GM21619 (cell line): Measurements from ENCODE around the gene TRMT2A.

Source experiments
- ATAC-seq: cut with Tn5 transposase; IDR thresholded peaks from one replicate; pipeline ENCODE4 v1.9.1; 2021; ENCODE audit not compliant: unreplicated experiment

The TRMT2A gene

DNA sequence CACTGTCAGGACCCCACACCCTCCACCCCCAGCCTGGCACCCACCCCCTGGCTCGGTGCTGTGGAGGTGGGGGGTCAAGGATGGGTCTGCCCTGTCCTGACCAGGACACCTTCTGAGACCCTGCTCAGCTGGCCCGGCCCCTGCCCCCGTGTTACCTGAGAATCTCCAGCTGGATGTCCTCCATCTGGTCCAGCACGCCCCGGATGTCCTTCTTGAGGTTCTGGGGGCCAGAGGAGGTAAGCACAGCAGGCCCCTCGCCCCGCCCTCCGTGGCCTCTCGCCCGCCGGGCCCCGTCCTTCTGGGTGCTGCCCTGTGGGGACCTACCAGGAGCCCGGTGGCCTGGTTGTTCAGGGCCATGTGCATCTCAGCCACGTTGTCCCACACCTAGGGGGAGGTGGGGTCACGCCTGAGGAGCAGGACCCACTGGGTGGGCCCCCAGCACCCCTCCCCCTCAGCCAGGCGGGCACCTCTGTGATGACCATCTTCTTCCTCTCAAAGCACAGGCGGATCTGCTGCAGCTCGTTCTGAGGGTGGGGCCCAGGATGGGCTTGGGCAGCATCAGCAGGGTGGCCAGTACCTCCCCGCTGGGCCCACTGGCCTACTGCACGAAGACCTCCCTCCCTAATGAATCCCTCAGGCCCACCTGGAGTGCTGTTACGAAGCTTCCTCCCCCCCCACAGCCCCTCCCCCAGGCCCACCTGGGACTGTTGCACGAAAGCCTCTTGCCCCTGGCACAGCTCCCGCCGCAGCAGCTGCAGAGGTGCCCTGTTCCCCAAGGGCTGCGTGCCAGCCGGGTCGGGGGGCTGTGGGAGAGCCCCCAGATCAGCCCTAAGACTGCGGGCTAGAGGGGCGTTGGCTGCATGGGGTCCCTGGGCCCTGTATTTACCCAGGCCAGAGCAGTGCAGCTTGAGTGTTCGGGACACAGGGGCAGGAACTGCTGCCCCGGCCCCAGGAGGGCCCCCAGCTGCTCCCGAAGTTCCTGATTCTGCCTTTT lies 32.5 kb upstream of the TRMT2A start:
- no peak for ATAC-seq

DNA sequence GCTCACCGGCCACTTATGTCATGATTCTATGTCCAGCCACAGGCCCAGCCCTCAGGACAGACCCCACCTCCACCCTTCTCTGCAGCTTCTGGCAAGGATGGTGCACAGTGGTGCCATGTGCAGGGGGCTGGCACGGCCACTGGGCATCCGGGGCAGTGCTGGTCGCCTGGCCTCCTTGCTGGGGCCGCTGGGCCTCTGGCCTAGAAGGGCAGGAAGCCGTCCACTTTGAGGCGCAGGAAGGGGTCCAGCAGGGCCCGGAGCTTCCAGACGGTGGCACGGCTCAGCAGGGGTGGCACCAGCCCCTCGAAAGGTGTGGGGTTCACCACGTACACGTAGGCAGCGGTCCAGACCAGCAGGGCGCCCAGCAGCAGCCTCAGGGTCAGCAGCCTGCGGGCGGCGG lies 31.4 kb upstream of the TRMT2A start:
- no peak for ATAC-seq

GRCh38 chr22:20147237-20147988 lies 30.4 kb upstream of the TRMT2A start:
- no peak for ATAC-seq

- ATAC-seq, result no peak
Measured at GRCh38 chr22:20146777-20147176, 29.8 kb upstream of the TRMT2A start.

GRCh38 chr22:20145832-20146223 lies 28.8 kb upstream of the TRMT2A start:
- no peak for ATAC-seq

DNA sequence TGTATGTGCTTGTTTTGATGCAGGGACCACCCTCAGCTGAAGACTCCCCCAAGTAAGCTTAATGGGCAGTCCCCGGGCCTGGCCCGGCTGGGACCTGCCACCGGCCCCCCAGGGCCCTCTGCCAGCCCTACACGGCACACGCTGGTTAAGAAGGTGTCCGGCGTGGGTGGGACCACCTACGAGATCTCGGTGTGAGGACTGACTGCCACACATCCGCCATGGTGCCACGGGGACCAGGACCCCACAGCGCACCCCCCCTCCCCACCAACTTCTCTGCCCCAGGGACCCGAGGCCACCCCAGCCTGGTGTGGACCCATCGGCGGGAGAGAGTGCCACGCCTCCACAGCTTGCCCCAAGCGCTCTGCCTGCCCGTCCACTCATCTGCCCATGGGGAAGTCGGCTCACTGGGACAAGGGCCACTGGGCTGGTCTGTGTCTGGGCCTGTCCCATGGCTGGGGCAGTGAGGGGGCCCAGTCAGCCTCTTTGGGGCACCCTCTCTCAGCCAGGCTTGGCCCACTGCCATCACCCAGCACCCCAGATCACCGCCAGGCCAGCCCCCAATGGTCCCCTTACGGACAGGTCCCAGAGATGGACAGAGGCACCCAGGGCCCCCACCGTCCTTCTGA lies 28.3 kb upstream of the TRMT2A start:
- no peak for ATAC-seq

GRCh38 chr22:20143883-20144665 lies 27.0 kb upstream of the TRMT2A start:
- no peak for ATAC-seq

DNA sequence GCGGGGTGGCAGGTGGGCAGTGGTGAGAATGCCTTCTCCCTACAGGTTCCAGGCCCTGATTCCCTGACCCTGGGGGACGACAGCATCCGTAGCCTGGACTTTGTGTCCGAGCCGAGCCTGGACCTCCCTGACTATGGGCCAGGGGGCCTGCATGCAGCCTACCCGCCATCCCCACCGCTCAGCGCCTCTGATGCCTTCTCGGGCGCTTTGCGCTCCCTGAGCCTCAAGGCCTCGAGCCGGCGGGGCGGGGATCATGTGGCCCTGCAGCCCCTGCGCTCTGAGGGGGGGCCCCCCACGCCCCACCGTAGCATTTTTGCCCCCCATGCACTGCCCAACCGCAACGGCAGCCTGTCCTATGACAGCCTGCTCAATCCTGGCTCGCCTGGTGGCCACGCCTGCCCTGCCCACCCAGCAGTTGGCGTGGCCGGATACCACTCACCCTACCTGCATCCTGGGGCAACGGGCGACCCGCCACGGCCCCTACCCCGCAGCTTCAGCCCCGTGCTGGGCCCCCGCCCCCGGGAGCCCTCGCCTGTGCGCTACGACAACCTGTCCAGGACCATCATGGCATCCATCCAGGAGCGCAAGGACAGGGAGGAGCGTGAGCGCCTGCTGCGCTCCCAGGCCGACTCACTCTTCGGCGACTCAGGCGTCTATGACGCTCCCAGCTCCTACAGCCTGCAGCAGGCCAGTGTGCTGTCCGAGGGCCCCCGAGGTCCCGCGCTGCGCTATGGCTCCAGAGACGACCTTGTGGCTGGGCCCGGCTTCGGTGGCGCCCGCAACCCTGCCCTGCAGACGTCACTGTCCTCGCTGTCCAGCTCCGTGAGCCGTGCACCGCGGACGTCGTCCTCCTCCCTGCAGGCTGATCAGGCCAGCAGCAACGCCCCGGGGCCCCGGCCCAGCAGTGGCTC lies 25.9 kb upstream of the TRMT2A start:
- no peak for ATAC-seq

- no peak for ATAC-seq
Measured at GRCh38 chr22:20141186-20142077, 24.4 kb upstream of the TRMT2A start.

DNA sequence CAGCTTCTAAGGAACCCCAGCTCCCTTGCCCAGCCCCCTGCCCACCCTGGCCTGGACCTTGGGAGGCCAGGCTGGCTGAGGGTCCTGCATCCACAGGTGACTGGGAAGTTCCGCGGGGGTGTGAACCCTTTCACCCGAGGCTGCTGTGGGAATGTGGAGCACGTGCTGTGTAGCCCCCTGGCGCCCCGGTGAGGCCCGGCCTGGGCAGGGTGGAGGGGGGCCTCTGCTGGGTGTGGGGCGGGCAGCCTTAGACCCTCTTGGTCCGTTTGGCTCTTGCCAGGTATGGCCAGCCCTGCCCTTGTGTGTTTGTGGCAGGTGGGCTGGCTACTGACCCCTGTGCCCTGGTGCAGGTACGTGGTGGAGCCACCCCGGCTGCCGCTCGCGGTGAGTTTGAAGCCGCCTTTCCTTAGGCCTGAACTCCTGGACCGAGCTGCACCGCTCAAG lies 23.5 kb upstream of the TRMT2A start:
- no peak for ATAC-seq

- ATAC-seq, result no peak
Measured at GRCh38 chr22:20140107-20140445, 23.1 kb upstream of the TRMT2A start.

DNA sequence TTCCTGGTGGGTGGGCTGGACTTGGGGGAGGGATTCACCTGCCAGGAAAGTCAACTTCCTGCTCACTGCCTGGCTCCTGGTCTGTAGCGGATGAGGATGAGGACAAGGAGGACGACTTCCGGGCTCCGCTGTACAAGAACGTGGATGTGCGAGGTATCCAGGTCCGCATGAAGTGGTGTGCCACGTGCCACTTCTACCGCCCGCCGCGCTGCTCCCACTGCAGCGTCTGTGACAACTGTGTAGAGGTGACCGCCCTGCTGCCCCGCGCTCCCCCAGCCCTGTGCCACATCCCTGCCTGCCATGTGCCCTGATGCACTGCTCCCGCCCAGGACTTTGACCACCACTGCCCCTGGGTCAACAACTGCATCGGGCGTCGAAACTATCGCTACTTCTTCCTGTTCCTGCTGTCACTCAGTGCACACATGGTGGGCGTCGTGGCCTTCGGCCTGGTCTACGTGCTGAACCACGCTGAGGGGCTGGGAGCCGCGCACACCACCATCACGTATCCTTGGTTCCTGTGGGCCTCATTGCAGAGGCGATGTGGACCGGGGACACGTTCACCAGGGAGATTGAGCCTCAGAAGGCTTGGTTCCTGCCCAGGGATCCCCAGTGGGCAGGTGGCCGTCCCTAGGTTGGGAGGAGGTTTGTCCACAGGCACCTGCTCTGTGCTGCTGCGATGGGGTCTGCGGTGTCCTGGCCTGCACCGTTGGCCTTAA lies 22.5 kb upstream of the TRMT2A start:
- no peak for ATAC-seq

- no peak for ATAC-seq
Measured at GRCh38 chr22:20138868-20139267, 21.8 kb upstream of the TRMT2A start.

DNA sequence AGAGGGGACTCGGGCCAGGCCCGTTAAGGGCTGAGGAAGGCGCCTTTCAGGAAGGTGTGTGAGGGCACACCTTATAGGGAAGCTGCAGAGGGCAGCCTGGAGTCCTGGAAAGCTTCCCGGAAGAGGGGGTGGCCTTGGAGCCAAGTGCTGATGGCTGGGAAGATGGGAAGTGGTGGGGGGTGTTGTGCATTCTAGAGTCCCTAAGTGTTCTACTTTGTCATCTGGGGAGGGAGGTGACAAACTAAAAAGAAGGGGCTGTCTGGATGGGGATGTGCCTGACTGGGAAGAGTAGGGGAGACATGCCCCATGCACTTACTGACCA lies 21.4 kb upstream of the TRMT2A start:
- ATAC-seq, result no peak

DNA sequence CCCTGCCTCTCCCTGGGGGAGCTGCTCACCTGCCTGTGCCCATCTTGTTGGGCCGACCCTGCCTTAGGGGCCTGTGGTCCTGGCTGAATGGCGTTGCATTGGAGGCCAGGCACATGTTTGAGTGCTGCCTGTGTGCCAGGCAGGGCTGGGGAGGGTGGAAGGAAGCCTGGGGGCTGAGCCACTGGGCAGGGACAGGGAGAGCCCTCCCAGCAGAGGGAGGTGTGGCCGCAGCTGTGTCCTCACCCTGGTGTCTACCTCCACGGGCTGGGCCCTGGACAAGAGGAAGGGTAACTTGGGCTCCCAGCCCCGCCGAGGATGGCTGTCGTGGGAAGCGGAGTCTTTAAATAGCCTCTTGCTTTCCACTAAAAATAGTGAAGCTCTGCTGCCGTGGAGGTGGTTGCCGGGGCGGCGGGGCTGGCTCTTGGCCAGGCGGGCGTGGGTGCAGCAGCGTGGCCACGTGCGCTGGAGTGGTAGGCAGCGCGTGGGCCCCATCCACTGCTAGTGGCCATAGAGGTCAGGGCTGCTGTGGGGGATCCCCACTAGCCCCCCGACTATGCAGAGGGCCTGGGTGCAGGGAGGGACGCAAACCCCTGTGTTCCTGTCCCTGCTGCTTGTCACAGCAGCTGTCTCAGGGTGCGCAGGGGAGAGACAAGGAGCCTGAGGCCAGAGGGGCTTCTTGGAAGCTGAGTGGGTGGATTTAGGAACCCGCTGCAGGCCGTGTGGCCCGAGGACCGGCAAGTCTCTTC lies 20.8 kb upstream of the TRMT2A start:
- no peak for ATAC-seq

GRCh38 chr22:20137113-20137512 lies 20.1 kb upstream of the TRMT2A start:
- ATAC-seq, result no peak

GRCh38 chr22:20136603-20136873 lies 19.5 kb upstream of the TRMT2A start:
- ATAC-seq, result no peak
